ENCODE results near the gene TAF3. TPM values are rescaled to one million over a fixed set of nuclear protein-coding genes. Genes with fewer than 3 reads are reported as not detected.

Gene TAF3
- total and polyA plus RNA-seq, 7 donors, result 3.0 to 12.2 (median 5.2) TPM

GRCh38 chr10:7937315-7937945 is 119.1 kb downstream of the TAF3 start:
- intact Hi-C loops (cut with DNase I), result no loop called here
- DNase-seq, result no peak
- Histone ChIP-seq H3K36me3 (no peaks in the 10 kb centered on the region), H3K4me1 (peaks cover 0 to 4% (median 2%) of the 10 kb centered on the region in 4 donors), H3K27ac (no peak overlapping the region), H3K27me3 (no peaks in the 10 kb centered on the region), H3K4me3 (no peak overlapping the region), H3K9me3 (peaks cover 0 to 2% (median 0%) of the 10 kb centered on the region in 4 donors)
- TF ChIP-seq EP300 (IDR thresholded peaks at IDR 0.05) (no peak), POLR2A (IDR thresholded peaks at IDR 0.05) (no peak), POLR2AphosphoS5 (IDR thresholded peaks at IDR 0.05) (no peak)
- TF ChIP-seq, protein P1, sequence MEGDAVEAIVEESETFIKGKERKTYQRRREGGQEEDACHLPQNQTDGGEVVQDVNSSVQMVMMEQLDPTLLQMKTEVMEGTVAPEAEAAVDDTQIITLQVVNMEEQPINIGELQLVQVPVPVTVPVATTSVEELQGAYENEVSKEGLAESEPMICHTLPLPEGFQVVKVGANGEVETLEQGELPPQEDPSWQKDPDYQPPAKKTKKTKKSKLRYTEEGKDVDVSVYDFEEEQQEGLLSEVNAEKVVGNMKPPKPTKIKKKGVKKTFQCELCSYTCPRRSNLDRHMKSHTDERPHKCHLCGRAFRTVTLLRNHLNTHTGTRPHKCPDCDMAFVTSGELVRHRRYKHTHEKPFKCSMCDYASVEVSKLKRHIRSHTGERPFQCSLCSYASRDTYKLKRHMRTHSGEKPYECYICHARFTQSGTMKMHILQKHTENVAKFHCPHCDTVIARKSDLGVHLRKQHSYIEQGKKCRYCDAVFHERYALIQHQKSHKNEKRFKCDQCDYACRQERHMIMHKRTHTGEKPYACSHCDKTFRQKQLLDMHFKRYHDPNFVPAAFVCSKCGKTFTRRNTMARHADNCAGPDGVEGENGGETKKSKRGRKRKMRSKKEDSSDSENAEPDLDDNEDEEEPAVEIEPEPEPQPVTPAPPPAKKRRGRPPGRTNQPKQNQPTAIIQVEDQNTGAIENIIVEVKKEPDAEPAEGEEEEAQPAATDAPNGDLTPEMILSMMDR (IDR thresholded peaks at IDR 0.05), result no peak
- 96% methylated on average over 5 of the region's 5 CpGs for WGBS, 2 donors

DNA sequence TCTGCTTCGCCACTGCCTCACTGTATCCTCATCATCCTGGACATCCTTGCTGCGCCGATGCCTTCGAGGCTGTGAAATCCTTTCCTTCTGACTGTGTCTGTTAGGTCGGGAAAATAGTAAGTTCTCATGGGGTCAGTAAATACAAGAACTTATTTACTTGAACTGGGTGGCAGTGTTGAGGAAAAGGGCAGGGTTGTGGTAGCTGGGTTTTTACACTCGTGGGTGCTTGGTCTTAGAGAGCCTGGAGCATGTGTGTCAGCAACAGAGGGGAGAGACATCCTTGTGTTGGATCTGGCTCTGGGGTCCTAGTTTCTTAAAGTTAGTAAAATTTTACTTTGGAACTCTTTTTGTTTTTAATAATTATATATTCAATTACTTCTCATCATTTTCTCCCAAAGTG is 123.3 kb downstream of the TAF3 start:
- H3K4me3 ChIP-seq, result no peak overlapping the region
- no peaks in the 10 kb centered on the region for H3K36me3 ChIP-seq
- intact Hi-C loops (cut with DNase I), result no loop called here
- 87 to 88% methylated on average over 6 of the region's 6 CpGs for WGBS, 2 donors
- peaks cover 0 to 6% (median 0%) of the 10 kb centered on the region in 4 donors for H3K4me1 ChIP-seq
- H3K27ac ChIP-seq, result no peak overlapping the region
- TF ChIP-seq, protein P1 (IDR thresholded peaks at IDR 0.05), result no peak
- TF ChIP-seq POLR2A (IDR thresholded peaks at IDR 0.05) (no peak), POLR2AphosphoS5 (IDR thresholded peaks at IDR 0.05) (no peak), EP300 (IDR thresholded peaks at IDR 0.05) (no peak)
- H3K27me3 ChIP-seq, result no peaks in the 10 kb centered on the region
- H3K9me3 ChIP-seq, result peaks cover 0 to 2% (median 0%) of the 10 kb centered on the region in 4 donors
- no peak for DNase-seq

DNA sequence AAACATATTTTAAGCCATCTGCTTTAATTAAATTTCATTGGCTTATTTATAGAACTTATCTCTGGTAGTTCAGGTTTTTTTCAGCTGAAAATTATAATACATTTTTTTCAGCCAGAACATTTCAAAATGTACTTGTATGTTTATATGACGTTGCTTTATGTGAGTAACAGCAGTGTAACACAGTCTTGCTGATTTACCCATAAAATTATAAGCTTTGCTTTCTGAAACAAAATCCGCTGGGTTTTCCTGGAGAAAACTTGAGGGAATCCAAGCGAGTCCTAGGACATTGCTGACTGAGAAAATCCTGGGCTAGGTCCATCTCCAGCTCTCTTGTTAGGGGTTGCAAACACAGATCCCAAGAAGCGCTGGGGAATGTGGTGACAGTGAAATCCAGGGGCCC is 124.0 kb downstream of the TAF3 start:
- no peak for DNase-seq
- Histone ChIP-seq H3K27ac (no peak overlapping the region), H3K27me3 (no peaks in the 10 kb centered on the region), H3K9me3 (peaks cover 0 to 2% (median 0%) of the 10 kb centered on the region in 4 donors), H3K36me3 (no peaks in the 10 kb centered on the region), H3K4me3 (no peak overlapping the region), H3K4me1 (peaks cover 0 to 6% (median 0%) of the 10 kb centered on the region in 4 donors)
- 84 to 93% methylated on average over 4 of the region's 4 CpGs for WGBS, 2 donors
- TF ChIP-seq POLR2A (IDR thresholded peaks at IDR 0.05) (no peak), EP300 (IDR thresholded peaks at IDR 0.05) (no peak), POLR2AphosphoS5 (IDR thresholded peaks at IDR 0.05) (no peak)
- TF ChIP-seq, protein P1 (IDR thresholded peaks at IDR 0.05), result no peak
- intact Hi-C loops (cut with DNase I), result no loop called here

DNA sequence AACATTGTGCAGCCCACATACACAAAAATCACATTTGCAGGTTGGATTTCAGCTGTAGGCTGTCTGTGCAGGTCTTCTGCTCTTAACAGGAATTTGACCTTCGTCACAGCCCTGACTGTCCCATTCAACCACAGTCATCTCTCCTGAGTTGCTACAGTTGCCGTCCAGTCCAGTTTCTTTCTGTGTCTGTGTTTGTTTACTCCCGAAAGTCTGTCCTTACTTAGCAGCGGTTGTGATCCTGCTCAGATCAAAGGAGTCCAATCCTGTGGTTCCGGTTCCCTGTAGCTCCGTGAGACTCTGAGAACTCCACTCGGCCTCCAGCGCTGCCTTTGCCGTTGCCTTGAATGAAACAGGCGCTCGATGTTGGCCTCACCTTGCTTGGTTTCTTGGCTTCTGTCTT is 124.6 kb downstream of the TAF3 start:
- no peak for DNase-seq
- Histone ChIP-seq H3K4me3 (no peak overlapping the region), H3K27me3 (no peaks in the 10 kb centered on the region), H3K27ac (no peak overlapping the region), H3K9me3 (peaks cover 0 to 2% (median 0%) of the 10 kb centered on the region in 4 donors), H3K4me1 (peaks cover 0 to 6% (median 0%) of the 10 kb centered on the region in 4 donors), H3K36me3 (no peaks in the 10 kb centered on the region)
- 94 to 96% methylated on average over 11 of the region's 11 CpGs for WGBS, 2 donors
- intact Hi-C loops (cut with DNase I), result no loop called here
- TF ChIP-seq POLR2A (IDR thresholded peaks at IDR 0.05), result no peak
- TF ChIP-seq POLR2AphosphoS5 (IDR thresholded peaks at IDR 0.05), result no peak
- TF ChIP-seq, protein P1 (IDR thresholded peaks at IDR 0.05), result no peak
- TF ChIP-seq EP300 (IDR thresholded peaks at IDR 0.05), result no peak

DNA sequence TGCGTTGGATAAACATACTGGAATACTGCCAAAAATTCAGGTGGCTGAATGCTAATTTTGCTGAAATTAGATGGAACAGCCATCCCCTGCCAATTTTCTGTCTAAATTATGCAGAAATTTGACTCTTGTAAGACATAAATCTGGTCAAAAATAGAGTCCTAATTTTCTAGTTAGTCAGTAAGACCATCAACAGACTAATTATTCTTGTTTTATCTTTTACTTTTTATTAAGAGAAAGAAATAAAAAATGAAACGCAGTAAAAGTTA is 125.8 kb downstream of the TAF3 start:
- no peak overlapping the region for H3K4me3 ChIP-seq
- WGBS, 2 donors, result 75 to 86% methylated on average over 2 of the region's 2 CpGs
- H3K4me1 ChIP-seq, result peaks cover 0 to 6% (median 0%) of the 10 kb centered on the region in 4 donors
- DNase-seq, result no peak
- intact Hi-C loops (cut with DNase I), result no loop called here
- no peaks in the 10 kb centered on the region for H3K36me3 ChIP-seq
- H3K27me3 ChIP-seq, result no peaks in the 10 kb centered on the region
- H3K9me3 ChIP-seq, result no peaks in the 10 kb centered on the region
- no peak overlapping the region for H3K27ac ChIP-seq
- TF ChIP-seq EP300 (IDR thresholded peaks at IDR 0.05) (no peak), POLR2A (IDR thresholded peaks at IDR 0.05) (no peak), POLR2AphosphoS5 (IDR thresholded peaks at IDR 0.05) (no peak)
- TF ChIP-seq, protein P1 (IDR thresholded peaks at IDR 0.05), result no peak
